H9 (cell line): Measurements from ENCODE around the gene PRR33. TPM values are rescaled to one million over a fixed set of nuclear protein-coding genes. Genes with fewer than 3 reads are reported as not detected.

ENCODE experiments used
- DNase-seq: peaks from one replicate; pipeline ENCODE4 v3.0.0-alpha.2; 2017
- H2AFZ ChIP-seq: one replicate; pipeline ENCODE4 v1.6.1; 2013; ENCODE audit warnings: mild to moderate bottlenecking, low read length, control low read depth, moderate library complexity
- H2AK5ac ChIP-seq: 2 replicates; pipeline ENCODE4 v1.6.1; 2013; ENCODE audit warnings: low read length, control low read depth, mixed read lengths; ENCODE audit not compliant: insufficient read length
- H2BK120ac ChIP-seq: one replicate; pipeline ENCODE4 v1.6.1; 2013; ENCODE audit warnings: low read depth, mild to moderate bottlenecking, low read length, control low read depth, inconsistent platforms; ENCODE audit not compliant: poor library complexity, severe bottlenecking
- H2BK12ac ChIP-seq: 2 replicates; pipeline ENCODE4 v1.6.1; 2013; ENCODE audit warnings: low read length, control low read depth, mixed read lengths, low read depth; ENCODE audit not compliant: insufficient read length
- H2BK15ac ChIP-seq: 2 replicates; pipeline ENCODE4 v1.6.1; 2013; ENCODE audit warnings: low read depth, low read length, control low read depth
- H2BK20ac ChIP-seq: one replicate; pipeline ENCODE4 v1.6.1; 2013; ENCODE audit warnings: low read depth, mild to moderate bottlenecking, low read length, control low read depth, inconsistent platforms; ENCODE audit not compliant: poor library complexity, severe bottlenecking
- H2BK5ac ChIP-seq: 2 replicates; pipeline ENCODE4 v1.6.1; 2013; ENCODE audit warnings: low read length, control low read depth, mixed read lengths; ENCODE audit not compliant: insufficient read length
- H3K14ac ChIP-seq: 2 replicates; pipeline ENCODE4 v1.6.1; 2013; ENCODE audit warnings: low read length, control low read depth; ENCODE audit not compliant: insufficient read depth
- H3K18ac ChIP-seq: 2 replicates; pipeline ENCODE4 v1.6.1; 2013; ENCODE audit warnings: low read depth, mild to moderate bottlenecking, mixed read lengths, low read length, control low read depth; ENCODE audit not compliant: insufficient read length
- H3K23ac ChIP-seq: 2 replicates; pipeline ENCODE4 v1.6.1; 2013; ENCODE audit warnings: low read length, control low read depth, mixed read lengths, low read depth; ENCODE audit not compliant: insufficient read length
- H3K23me2 ChIP-seq: 2 replicates; pipeline ENCODE4 v1.6.1; 2013; ENCODE audit warnings: low read depth, mild to moderate bottlenecking, mixed read lengths, low read length, control low read depth; ENCODE audit not compliant: insufficient read length, poor library complexity, severe bottlenecking
- H3K27ac ChIP-seq: 2 replicates; pipeline ENCODE4 v1.5.1; 2013; ENCODE audit warnings: low read length, control low read depth, mixed read lengths, low read depth; ENCODE audit not compliant: insufficient read length
- H3K27me3 ChIP-seq: 2 replicates; pipeline ENCODE4 v1.6.1; 2013; ENCODE audit warnings: low read length, control low read depth, inconsistent platforms; ENCODE audit not compliant: insufficient read depth
- H3K4ac ChIP-seq: 2 replicates; pipeline ENCODE4 v1.6.1; 2013; ENCODE audit warnings: low read depth, mild to moderate bottlenecking, control low read depth, inconsistent platforms, low read length, moderate library complexity
- H3K4me1 ChIP-seq: 2 replicates; pipeline ENCODE4 v1.6.1; 2013; ENCODE audit warnings: low read length, control low read depth, inconsistent platforms; ENCODE audit not compliant: insufficient read depth
- H3K4me2 ChIP-seq: 2 replicates; pipeline ENCODE4 v1.6.1; 2013; ENCODE audit warnings: low read length, control low read depth, mixed read lengths; ENCODE audit not compliant: insufficient read length, insufficient read depth
- H3K56ac ChIP-seq: 2 replicates; pipeline ENCODE4 v1.6.1; 2013; ENCODE audit warnings: low read depth, mild to moderate bottlenecking, mixed read lengths, low read length, control low read depth; ENCODE audit not compliant: insufficient read length
- H3K79me1 ChIP-seq: 2 replicates; pipeline ENCODE4 v1.6.1; 2013; ENCODE audit warnings: low read depth, mild to moderate bottlenecking, moderate library complexity, low read length, control low read depth, inconsistent platforms; ENCODE audit not compliant: insufficient read depth, poor library complexity, severe bottlenecking
- H3K79me2 ChIP-seq: 2 replicates; pipeline ENCODE4 v1.6.1; 2013; ENCODE audit warnings: low read length, control low read depth, inconsistent platforms; ENCODE audit not compliant: insufficient read depth
- H3K9ac ChIP-seq: 2 replicates; pipeline ENCODE4 v1.6.1; 2013; ENCODE audit warnings: low read length, control low read depth, mixed read lengths; ENCODE audit not compliant: insufficient read length; ENCODE audit errors: extremely low read depth
- H3K9me3 ChIP-seq: one replicate; pipeline ENCODE4 v1.6.1; 2013; ENCODE audit warnings: low read depth, low read length, inconsistent platforms; ENCODE audit not compliant: control insufficient read depth
- H3T11ph ChIP-seq: one replicate; pipeline ENCODE4 v1.6.1; 2013; ENCODE audit warnings: mild to moderate bottlenecking, low read length, control low read depth, inconsistent platforms
- H4K20me1 ChIP-seq: one replicate; pipeline ENCODE4 v1.6.1; 2013; ENCODE audit not compliant: control insufficient read depth, insufficient read length, insufficient read depth
- H4K5ac ChIP-seq: 2 replicates; pipeline ENCODE4 v1.6.1; 2013; ENCODE audit warnings: low read depth, mild to moderate bottlenecking, mixed read lengths, low read length, control low read depth; ENCODE audit not compliant: insufficient read length
- H4K8ac ChIP-seq: replicated peaks from 2 replicates; pipeline ENCODE4 v1.6.1; 2013; ENCODE audit warnings: low read length, control low read depth, mixed read lengths, low read depth; ENCODE audit not compliant: insufficient read length
- H4K91ac ChIP-seq: 2 replicates; pipeline ENCODE4 v1.6.1; 2013; ENCODE audit warnings: low read depth, mild to moderate bottlenecking, moderate library complexity, mixed read lengths, low read length, control low read depth; ENCODE audit not compliant: insufficient read length
- H3K27ac Mint-ChIP-seq, 3 experiments: 2 replicates in 2 of 3; 3 replicates in 1 of 3; pipeline ENCODE4 v1.8.0; 2020 to 2021; ENCODE audit warnings: mixed read lengths in 3 of 3, mild to moderate bottlenecking in 1 of 3, moderate library complexity in 1 of 3
- H3K27me3 Mint-ChIP-seq: 2 replicates; pipeline ENCODE4 v1.8.0; 2021; ENCODE audit warnings: low read depth, mild to moderate bottlenecking, moderate library complexity, mixed read lengths
- H3K36me3 Mint-ChIP-seq, 3 experiments: 2 replicates in 2 of 3; 3 replicates in 1 of 3; pipeline ENCODE4 v1.8.0; 2020 to 2021; ENCODE audit warnings: low read depth in 3 of 3, mixed read lengths in 3 of 3; ENCODE audit not compliant: insufficient read depth in 1 of 3
- H3K4me1 Mint-ChIP-seq, 2 experiments: 2 replicates each; pipeline ENCODE4 v1.8.0; 2020; ENCODE audit warnings: mixed read lengths in 2 of 2
- H3K4me3 Mint-ChIP-seq, 2 experiments: 2 replicates in 1 of 2; 3 replicates in 1 of 2; pipeline ENCODE4 v1.8.0; 2020 to 2021; ENCODE audit warnings: mild to moderate bottlenecking in 2 of 2, mixed read lengths in 2 of 2, moderate library complexity in 1 of 2
- H3K9me3 Mint-ChIP-seq, 2 experiments: 2 replicates in 1 of 2; 3 replicates in 1 of 2; pipeline ENCODE4 v1.8.0; 2020; ENCODE audit warnings: mild to moderate bottlenecking in 2 of 2, mixed read lengths in 2 of 2, moderate library complexity in 1 of 2
- WGBS: extraction: QIAGEN DNeasy Blood & Tissue Kit; methylation state at CpG from one replicate; pipeline ENCODE4 v1.1.7; 2013; ENCODE audit warnings: missing lambda C conversion rate, low lambda C conversion rate, mixed read lengths; ENCODE audit not compliant: insufficient read length; ENCODE audit errors: extremely low coverage; 5-methylcytosine and 5-hydroxymethylcytosine counted together
- total RNA-seq: library from RNA; stranded (reverse); gene quantifications from 2 replicates; pipeline ENCODE4 v1.2.1, GENCODE V29; 2021
- TF ChIP-seq, protein P1 (sequence below): fragments of 200-600 bp; sonication (generic); conservative IDR thresholded peaks from 3 replicates; pipeline ENCODE4 v1.8.0; 2021; ENCODE audit warnings: antibody characterized with exemption, mild to moderate bottlenecking

Gene PRR33
- total RNA-seq, 1 experiment from 2014 or later = not detected

DNA sequence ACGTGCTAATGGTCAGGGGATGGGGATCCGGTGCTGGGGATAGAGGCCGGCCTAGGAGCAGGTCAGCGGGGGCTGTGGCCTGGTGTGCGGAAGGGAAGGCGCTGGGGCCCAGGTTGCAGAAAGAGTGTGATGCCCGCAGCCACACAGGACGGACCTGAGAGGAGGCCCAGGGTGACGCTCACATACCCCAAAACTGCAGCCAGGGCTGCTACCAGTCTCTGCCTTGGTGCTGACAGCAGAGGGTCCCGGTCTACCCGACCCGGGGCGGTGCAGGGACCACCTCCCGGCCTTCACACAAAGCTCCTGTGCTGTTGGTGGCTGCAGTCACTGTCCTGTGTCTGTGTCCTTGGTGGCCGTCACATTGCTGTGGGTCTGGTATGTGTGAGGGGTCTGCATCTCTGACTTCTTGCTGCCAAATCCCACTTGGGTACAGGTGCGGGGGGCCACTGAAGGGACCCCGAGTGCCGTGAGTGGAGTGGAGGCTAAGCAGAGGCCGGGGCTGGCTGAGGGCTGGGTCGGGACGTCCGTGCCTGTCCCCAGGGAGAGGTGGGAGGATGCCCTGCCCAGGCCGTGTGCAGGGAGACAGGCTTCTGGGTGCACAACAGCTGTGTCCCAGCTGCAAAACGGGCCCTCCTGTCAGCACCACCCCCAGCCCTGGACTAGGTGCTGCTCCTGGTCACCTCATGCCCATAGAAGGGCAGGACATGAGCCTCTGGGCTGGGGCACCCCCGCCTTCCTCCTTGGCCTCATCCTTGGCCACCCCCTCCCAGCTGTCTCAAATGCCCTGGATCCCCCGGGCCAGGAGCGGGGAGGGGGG lies 37.4 kb downstream of the PRR33 start:
- Histone ChIP-seq H3K27ac (no peak overlapping the region), H3K18ac (no peak overlapping the region), H2BK5ac (no peak overlapping the region), H2AFZ (no peak overlapping the region), H3K4ac (no peak overlapping the region), H2AK5ac (no peak overlapping the region), H2BK15ac (no peak overlapping the region), H3T11ph (no peak overlapping the region), H3K79me2 (no peaks in the 10 kb centered on the region), H2BK120ac (no peak overlapping the region), H3K56ac (no peak overlapping the region), H3K14ac (no peak overlapping the region; the same call in 1 of the 2 replicates), H3K27me3 (no peaks in the 10 kb centered on the region), H3K9ac (no peak overlapping the region), H4K91ac (no peak overlapping the region), H3K23ac (no peak overlapping the region), H4K20me1 (no peaks in the 10 kb centered on the region), H4K5ac (no peak overlapping the region), H2BK20ac (no peak overlapping the region), H3K9me3 (no peaks in the 10 kb centered on the region), H3K79me1 (no peaks in the 10 kb centered on the region), H4K8ac (no peak overlapping the region), H3K23me2 (no peaks in the 10 kb centered on the region), H3K4me2 (no peak overlapping the region), H2BK12ac (no peak overlapping the region), H3K4me1 (no peaks in the 10 kb centered on the region)
- Mint-ChIP-seq H3K27ac (no peak overlapping the region), H3K27me3 (peaks cover 12% of the 10 kb centered on the region), H3K9me3 (no peaks in the 10 kb centered on the region), H3K36me3 (no peaks in the 10 kb centered on the region), H3K4me3 (no peak overlapping the region), H3K4me1 (peaks cover 2 to 3% of the 10 kb centered on the region in 2 experiments; a peak in 2 of 4 replicates)
- TF ChIP-seq, protein P1, sequence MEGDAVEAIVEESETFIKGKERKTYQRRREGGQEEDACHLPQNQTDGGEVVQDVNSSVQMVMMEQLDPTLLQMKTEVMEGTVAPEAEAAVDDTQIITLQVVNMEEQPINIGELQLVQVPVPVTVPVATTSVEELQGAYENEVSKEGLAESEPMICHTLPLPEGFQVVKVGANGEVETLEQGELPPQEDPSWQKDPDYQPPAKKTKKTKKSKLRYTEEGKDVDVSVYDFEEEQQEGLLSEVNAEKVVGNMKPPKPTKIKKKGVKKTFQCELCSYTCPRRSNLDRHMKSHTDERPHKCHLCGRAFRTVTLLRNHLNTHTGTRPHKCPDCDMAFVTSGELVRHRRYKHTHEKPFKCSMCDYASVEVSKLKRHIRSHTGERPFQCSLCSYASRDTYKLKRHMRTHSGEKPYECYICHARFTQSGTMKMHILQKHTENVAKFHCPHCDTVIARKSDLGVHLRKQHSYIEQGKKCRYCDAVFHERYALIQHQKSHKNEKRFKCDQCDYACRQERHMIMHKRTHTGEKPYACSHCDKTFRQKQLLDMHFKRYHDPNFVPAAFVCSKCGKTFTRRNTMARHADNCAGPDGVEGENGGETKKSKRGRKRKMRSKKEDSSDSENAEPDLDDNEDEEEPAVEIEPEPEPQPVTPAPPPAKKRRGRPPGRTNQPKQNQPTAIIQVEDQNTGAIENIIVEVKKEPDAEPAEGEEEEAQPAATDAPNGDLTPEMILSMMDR = no peak
- DNase-seq = no peak
- WGBS = no CpG with 5 or more reads among the region's 27 CpGs
